Stimulated activated CD8-positive, alpha-beta memory T cell treated with anti-CD3 and anti-CD28 coated beads, Interleukin-7, amount 100 ng/mL, for 4 hours (primary cell): ENCODE measurements around the gene PTX4.
A peak's percentile ranks its signal among the peaks of the same experiment; 100 is the strongest.
"Not testable (repeated sequence)": the region's sequence is repeated elsewhere in the genome, so short reads cannot be mapped to it uniquely, and the experiment has no call there.

Experiments
- DNase-seq, 2 donors: peaks; one replicate each; pipeline ENCODE4 v3.0.0-alpha.2; 2020; ENCODE audit warnings: low read depth in 2 of 2

The PTX4 gene

DNA sequence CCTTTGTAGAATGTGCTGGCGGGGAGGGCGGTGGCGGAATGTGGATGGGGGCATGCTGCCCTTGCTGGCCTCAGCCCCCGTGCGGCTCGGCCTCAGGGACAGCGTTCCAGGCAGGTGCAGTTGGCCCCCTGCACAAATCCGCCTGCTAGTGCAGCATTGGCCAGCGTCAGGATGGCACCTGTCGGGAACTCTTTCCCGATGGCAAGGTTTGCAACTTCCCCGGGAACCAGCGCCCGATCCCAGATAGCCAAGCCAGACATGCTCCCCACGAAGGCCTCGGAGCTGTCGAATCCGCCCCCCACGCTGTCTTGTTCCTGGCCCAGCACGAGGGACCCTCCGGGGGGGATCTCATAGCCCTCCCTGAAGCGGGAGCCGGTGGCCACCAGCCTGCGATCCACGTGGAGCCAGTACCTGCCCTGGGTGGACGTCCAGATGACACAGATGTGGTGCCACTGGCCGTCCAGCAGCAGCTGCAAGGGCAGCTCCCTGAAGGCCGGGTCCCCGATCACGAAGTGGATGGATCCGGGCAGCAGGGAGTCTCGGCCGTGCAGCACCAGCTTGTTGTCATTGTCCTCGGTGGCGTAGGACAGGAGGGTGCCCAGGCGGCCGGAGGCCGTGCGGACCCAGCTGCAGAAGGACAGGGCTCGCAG, 2.8 kb downstream of the PTX4 start:
- no peak for DNase-seq

DNA sequence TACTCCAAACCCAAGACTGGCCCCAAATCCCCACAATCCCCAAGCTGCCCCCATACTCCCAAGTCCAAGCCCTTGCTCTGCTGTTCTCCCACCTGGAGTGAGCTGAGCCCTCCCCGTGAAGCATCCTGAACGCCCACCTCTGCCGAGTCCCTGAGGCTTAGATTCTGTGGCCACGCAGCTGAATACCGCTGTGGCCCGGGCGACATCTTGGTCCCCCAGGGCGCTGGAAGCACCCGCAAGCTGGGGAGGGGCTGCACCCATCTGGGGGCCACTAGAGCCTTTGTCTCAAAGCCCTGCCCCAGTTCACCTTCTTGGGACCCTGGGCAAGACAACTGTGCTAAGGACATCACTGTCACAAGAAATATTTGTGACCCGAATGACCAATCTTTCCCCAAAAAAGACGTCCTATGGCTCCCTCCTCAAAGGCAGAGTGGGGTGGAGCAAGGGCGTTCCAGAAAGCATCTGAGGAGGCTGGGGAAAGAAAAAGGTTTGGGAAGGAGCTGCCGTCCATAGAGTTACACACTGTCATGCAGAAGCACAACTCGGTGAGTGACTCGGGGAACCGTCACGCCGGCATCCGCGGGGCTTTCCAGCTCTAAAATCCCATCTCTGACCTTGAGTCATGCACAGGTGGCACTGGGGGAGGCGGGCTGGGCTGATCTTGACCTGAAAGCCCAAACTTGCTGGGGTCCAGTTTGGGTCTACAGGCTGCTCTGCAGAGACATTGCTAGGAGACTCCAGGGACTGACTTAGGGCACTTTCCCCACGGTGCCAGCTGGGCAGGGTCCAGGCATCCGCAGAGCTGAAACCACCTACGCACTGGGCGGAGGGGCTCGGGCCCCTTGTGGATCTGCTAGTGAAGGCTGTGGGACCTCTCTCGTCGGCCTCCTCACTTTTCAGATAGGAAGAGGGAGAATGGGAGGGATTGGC, 6.6 kb downstream of the PTX4 start:
- DNase-seq, result no peak

DNA sequence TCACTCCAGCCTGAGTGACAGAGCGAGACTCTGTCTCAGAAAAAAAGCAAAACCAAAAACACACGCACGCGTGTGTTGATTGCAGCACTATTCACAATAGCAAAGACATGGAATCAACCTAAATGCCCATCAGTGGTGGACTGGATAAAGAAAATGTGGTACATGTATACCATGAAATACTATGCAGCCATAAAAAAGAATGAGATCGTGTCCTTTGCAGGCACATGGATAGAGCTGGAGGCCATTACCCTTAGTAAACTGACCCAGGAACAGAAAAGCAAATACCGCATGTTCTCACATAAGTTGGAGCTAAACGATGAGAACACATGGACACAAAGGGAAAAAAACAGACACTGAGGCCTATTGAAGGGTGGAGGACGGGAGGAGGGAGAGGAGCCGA, 9.8 kb downstream of the PTX4 start:
- not testable (repeated sequence) for DNase-seq

DNA sequence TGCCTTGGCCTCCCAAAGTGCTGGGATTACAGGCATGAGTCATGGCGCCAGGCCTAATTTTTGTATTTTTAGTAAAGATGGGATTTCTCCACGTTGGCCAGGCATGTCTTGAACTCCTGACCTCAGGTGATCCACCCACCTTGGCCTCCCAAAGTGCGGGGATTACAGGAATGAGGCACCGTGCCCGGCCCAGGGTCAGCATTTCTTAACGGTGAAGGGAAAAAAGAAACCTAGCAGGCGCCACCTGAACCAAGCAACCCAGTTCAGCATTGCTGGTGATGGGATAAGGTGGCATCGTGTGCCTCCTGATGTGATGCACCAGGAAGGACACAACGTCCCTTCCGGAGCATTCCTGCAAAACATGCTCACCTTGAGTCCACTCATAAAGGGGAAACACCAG, 11.7 kb downstream of the PTX4 start:
- DNase-seq, result no peak

DNA sequence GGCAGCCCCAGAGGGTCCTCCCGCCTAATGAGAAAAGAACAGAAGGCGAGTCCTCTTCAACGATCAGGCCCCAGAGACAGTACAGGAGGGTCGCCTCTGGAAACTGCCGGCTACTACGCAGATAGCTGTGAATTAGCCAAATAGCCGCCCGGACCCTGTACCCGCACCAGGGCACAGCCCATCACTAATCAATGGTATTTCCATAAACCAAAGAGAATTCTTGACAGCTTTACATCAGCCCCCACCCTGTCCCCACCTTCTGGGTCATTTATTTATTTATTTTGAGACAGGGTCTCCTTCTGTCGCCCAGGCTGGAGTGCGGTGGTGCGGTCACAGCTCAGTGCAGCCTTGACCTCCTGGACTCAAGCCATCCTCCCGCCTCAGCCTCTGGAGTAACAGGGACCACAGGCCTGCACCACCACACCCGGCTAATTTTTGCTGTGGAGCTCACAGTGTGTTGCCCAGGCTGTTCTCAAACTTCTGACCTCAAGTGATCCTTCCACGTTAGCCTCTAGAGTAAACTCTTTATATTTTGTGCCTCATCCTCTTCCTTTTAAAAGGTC, 13.1 kb downstream of the PTX4 start:
- DNase-seq, result no peak

DNA sequence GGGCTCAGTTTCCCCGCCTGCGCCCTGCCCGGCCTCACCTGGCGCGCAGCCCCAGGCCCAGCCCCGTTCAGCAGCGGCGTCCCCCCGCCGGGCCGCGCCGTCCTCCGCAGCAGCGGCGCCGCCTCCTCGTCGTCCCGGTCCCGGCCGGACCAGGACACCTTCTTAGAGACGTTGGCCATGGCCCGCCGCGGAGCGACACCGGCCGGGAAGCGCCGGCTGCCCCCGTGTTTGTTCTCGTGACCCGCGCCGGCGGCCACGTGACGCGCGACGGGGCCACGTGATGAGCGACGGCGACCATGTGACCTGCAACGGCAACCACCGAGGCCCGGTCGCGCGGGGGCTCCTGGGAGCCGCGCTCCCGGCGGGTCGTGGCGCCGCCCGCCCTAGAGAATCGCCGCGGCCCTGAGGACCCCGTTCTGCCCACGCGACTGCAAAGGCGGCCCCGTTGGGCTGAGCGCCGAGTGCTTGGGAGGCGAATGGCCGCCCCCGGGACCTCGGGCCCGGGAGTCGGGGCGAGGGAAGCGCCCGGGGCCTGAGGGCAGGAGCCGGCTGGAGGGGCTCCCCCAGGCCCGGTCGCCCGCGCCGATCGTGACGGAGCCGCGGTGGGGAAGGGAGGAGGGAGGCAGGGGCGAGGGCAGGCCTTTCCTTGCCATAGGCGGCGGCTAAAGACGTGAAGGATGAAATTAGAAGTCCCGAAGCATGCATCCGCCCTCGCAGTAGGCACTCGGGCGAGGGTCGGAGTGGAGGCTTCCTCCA, 13.8 kb downstream of the PTX4 start, which contains the start of gene CLCN7:
Gene CLCN7, minus strand, starts transcription at position 233 of the 756 bp plus-strand sequence. Its CDS starts 54 bp downstream, at position 179.
- peak; percentile 67 to 85 for DNase-seq

DNA sequence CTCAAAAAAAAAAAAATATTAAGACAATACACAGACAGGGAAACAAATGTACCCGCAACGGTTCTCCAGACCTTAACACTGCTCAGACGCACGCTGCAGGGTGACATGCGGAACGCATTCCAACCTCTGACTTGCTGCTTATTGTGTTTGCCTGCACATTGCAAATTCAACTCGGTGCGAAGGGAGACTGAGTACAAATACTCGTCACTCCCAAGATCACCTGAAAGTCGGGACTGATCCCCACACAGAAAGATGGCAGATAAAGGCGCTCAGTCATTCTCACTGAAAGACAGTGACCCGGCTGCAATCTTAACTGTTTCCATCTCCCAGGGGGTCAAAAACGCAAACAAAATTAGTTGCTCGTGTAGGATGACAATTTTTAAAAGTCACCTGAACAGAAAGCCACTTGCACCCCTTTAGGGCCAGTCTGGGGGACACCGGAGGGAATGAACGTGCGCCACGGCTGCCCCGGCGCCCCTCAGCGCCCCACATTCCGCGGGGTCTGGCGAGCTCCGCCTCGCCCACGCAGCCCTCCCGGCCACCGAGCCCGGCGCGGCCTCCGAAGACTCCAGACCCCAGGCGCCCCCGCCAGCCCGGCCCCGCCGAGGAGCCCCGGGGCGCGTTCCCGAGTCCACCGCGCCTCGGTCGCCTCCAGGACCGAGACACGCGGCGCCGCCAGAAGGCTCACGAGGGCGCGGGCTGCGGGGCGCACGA, 14.5 kb downstream of the PTX4 start:
- DNase-seq, result no peak

DNA sequence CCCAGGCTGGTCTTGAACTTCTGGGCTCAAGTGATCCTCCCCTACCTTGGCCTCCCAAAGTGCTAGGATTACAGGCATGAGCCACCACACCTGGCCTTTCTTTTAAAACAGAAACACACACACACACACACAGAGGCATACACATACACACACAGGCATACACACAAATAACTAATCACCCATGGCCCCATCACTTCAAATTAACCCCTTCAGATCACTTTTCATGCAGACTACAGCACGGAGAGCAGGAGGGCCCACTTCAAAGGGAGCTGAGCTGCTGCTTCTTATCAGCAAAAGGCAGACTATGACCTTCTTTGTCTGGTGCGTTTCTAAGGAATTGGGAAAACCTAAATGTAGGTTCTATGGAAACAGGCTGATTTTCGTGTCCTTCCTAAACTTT, 15.8 kb downstream of the PTX4 start:
- DNase-seq, result no peak

DNA sequence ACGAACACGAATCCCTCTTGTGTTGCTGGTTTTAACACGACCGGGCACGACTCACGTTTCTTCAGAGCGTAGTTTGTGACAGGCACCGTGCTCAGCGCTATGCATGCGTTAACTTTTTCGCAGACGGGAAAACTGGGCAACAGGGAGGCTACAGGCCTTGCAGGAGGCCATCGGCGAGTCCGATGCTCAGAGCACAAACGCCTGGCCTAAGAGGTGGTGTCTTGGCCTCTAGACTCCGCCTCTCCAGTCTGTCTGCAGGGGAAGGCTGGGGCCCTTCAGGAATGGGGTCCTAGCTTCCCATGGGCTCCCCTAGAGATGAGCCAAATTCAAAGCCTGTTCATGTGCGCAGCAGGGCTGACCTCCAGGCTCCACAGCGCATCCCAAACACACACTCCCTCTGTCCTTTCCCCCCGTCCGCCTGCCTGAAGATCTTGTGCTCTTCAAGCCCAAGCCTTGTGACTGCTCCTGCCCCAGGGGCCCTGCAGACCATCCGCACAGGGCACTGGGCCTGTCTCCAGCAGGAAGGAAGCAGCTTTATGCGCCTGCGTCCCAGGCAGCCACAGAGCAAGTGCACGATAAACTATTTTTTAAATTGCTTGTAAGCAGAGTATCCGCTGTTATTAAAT, 17.1 kb downstream of the PTX4 start:
- no peak for DNase-seq

DNA sequence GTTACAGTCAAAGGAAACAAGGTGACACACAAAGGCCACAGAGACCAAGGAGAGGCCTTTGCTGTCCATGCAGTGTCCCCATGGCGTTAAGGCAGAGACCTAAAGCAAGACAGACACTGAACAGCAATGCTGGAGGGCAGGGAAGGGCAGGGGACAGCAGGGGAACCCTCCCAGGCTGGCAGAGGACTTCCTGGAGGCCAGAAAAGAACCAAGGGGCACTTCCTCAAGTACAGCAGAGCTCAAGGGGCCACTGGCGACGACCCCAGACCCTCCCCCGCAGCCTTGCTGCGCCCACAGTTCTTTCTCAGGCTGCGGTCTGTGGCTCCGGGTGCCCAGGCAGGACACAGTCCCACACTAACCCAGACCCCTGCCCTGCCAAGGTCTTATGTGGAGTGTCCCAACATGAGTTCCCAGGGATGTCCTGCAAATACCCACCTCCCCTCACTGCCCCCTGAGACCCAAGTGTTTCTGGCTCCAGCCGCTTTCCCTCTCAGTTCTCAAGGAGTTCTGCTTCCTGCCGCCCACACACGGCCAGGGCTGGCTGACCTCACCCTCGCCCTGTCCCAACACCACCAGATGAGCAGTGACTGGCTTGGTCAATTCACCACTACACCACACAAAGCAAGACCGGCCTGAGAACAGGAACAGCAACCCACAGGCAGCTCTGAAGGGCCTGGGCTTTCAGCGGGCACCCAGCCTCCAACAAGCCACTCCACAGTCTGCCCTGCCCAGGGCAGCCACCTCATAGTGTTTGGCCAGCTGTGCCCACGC, 18.1 kb downstream of the PTX4 start:
- no peak for DNase-seq

DNA sequence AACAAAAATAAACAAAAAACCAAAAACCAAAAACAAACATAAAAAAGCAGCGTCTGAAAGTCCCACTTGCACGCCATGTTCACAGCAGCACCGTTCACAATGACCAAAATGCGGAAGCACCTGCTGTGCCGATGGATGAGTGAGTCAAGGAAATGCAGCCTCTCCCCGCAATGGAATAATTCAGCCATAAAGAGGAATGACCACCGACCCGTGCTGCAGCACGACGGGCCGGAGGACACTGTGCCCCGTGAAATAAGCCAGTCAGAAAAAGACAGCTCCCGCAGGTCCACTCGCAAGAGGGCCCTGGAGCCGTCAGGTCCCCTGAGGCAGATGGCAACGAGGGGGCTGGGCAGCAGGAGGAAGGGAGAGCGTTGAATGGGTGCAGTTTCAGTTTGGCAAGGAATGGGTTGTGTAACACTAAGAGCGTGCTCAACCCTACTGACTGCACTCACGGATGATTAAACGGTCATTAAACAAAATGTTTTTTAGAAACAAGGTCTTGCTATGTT, 19.0 kb downstream of the PTX4 start:
- no peak for DNase-seq

DNA sequence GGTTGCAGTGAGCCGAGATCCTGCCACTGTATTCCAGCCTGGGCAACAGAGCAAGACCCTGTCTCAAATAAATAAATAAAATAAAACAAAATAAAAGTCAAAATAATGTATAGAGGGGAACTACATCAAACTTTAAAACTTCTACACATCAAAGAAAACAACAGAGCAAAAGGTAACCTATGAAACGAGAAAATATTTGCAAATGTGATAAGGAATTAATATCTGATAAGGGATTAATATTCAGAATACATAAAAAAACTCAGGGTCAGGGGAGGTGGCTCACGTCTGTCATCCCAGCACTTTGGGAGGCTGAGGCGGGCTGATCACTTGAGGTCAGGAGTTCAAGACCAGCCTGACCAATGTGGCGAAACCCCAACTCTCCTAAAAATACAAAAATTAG, 19.6 kb downstream of the PTX4 start:
- DNase-seq, result not testable (repeated sequence)

DNA sequence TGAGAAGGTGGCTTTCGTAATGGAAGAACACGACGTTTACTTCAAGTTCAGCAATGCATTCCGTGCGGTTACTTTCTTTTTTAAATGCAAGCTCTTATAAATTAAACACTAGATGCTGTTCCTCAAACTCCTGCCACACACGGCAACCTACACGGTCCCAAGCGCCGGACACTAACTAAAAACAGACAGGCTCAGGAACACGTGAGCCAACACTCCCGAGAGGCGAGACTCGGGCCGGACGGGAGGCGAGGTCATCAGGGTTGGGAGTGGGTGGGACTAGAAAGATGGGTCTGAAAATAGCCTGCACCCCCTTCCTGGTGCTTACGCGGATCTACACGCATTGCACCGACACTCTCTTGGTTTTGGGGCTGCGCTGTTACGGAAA, 20.3 kb downstream of the PTX4 start:
- DNase-seq, result no peak

DNA sequence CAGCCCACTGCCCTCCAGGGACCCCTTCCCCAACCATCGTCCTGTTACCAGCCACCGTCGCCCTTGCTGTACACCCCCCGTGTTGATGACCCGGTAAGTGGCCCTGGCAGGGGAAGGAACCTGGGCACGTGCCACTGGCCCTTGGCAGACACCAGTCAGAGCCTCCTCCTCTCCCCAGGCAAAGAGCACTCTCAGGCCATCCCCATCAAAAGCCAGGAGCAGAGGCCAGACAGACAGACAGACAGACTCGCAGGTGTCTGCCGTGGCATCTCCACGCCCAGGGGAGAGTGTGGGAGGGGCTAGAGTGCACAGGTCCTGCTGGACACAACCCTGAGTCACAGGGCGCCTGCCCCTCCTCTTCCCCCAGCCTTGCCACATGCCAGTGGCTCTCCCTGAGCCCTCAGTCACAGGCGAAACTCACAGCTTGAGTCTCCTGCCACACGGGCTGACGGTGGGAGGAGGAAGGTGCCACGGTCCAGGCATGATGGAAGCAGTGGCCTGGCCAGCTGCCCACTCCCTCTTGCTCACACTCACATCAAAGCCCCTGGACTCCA, 21.7 kb downstream of the PTX4 start:
- DNase-seq, result no peak

DNA sequence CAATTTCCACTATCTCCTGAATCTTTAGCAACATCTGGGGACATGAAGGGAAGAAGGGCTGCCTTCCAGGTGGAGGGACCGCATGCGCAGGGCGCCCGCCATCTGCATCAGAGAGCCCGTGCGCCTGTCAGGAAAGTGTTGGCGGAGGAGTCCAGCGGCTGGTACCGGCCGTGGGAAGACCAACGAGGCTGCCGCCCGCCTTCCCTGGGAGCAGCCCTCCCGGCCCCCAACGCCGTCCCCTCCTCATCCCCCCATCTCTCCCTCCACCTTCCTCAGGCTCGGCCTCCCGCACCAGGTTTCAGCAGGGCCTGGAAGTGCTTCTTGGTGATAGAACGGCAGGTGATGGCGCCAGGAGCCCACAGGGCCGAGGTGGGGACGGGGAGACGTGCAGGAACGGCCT, 22.7 kb downstream of the PTX4 start:
- no peak for DNase-seq

DNA sequence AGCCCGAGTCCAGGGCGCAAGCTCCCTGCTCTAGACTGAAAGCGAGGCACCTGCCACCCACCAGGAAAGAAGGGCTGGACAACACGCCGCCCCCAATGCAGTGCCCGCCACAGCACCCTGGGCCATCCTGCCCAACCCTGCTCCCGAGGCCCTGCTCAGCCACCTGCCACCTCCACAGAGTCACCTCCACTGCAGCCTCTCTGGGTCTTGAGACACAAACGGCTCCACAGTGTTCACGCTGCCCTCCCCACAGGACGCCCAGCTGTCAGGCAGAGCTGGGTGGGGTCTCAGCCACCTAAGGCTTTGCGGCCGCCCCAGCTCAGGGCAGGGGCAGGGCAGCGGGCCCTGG, 23.2 kb downstream of the PTX4 start:
- no peak for DNase-seq

DNA sequence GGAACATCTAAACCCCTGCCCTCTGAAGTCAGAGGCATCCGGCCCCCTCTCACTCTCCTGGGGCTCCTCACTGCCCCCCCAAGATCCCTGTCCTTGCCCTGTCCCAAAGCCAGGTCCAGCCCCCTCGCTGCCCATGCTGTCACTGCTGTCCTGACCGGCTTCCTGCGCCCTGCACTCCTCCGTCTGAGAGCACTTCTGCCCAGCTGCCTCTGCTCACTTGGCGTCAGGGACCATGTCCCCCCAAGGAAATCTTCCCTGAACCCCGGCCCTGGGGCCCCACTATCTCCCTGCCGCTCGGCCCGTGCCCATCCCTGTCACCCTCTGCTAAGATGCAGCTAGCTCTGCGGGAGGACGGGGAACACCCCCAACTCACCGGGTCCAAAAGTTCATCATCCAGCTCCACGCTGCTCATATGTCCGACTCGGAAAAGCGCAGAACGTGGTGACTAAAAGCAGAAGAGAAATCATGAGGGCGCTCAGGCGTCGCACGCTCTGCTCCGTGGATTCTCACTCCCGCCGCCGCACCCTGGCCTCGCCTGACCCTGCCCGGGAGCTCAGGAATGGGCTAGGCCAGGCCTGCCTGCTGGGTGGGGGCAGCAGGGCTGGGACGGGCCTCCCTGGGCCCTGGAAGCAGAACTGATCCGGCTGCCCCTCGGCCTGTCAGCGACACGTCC, 23.7 kb downstream of the PTX4 start:
- no peak for DNase-seq

DNA sequence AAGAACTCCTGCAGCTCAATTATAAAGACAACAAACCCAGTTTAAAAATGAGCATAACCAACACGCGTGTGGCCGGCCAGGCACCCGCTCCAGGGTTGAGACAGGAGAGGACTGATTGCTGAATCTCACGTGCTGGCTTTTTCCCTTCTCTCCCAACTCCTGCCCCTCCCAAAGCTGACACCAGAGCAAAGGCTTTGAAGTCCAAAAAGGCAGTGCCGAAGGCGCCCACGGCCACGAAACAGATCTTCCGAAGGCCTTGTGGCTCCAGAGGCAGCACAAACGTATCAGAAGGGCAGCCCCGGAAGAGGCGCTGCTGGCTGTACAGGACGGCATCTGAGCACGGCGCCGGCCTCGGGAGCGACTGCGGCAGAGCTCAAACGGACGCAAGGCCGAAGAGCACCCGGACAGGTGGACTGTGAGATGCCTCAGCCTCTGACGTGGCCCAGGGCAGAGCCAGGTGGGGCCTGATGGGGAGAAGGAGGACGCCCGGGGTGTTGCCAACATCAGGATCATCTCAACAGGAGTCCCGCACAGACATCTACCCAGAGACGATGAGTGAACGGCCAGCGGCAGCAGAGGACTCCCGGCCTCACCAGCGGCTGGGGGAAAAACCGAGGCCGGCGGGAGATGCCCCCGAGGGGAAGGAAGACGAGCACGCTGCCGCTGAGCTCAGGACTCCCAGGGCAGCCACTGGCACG, 24.4 kb downstream of the PTX4 start:
- DNase-seq, result no peak

DNA sequence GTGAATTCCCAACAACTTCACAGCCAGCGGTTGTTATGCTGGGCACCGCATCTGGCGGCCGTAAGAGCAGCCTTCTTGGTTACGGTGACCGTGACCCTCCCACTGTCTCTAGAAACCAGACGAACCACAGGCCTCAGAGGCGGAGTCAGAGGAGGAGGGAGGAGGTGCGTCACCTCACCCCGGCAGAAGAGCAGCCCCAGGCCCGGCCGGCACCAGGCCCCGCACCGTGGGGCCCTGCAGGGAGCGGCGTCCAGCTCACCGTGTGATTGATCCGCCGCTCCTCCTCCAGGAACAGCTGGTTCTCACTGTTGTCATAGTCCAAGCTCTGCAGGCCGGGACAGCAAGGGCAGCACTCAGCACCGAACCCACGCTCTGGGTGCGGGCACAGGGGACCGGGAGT, 27.6 kb downstream of the PTX4 start:
- no peak for DNase-seq
